ENCODE results near the gene METAP1D.

Gene METAP1D

GRCh38 chr2:171986778-171987177, 13.0 kb upstream of the METAP1D start:
- TF ChIP-seq POLR2AphosphoS5 (IDR thresholded peaks at IDR 0.05; ENCODE audit: low read depth) (no peak), SPI1 (IDR thresholded peaks at IDR 0.05; ENCODE audit: borderline replicate concordance, low read depth) (no peak), GABPA (IDR thresholded peaks at IDR 0.05; ENCODE audit: low read depth) (no peak), CTCF (IDR thresholded peaks at IDR 0.05; ENCODE audit: insufficient read depth, low read length) (no peak), REST (IDR thresholded peaks at IDR 0.05; ENCODE audit: insufficient replicate concordance, low read depth) (no peak)
- H3K27ac ChIP-seq (replicated peaks): no peak overlapping the region
- DNase-seq (ENCODE audit: low read depth in 1 of 2, low spot score in 1 of 2): no peak
- no peak overlapping the region for H3K4me3 ChIP-seq (replicated peaks; ENCODE audit: insufficient read depth, low read length)
- no peaks in the 10 kb centered on the region for H3K27me3 ChIP-seq (ENCODE audit: insufficient read depth, poor library complexity, severe bottlenecking)

- H3K27ac ChIP-seq (replicated peaks): no peak overlapping the region
- no peaks in the 10 kb centered on the region for H3K27me3 ChIP-seq (ENCODE audit: insufficient read depth, poor library complexity, severe bottlenecking)
- no peak overlapping the region for H3K4me3 ChIP-seq (replicated peaks; ENCODE audit: insufficient read depth, low read length)
- DNase-seq (ENCODE audit: low read depth in 1 of 2, low spot score in 1 of 2): no peak
- TF ChIP-seq POLR2AphosphoS5 (IDR thresholded peaks at IDR 0.05; ENCODE audit: low read depth) (no peak), SPI1 (IDR thresholded peaks at IDR 0.05; ENCODE audit: borderline replicate concordance, low read depth) (no peak), GABPA (IDR thresholded peaks at IDR 0.05; ENCODE audit: low read depth) (no peak), CTCF (IDR thresholded peaks at IDR 0.05; ENCODE audit: insufficient read depth, low read length) (no peak), REST (IDR thresholded peaks at IDR 0.05; ENCODE audit: insufficient replicate concordance, low read depth) (no peak)
These were observed 8.7 kb upstream of the METAP1D start for GRCh38 chr2:171991027-171991426.

- TF ChIP-seq GABPA (IDR thresholded peaks at IDR 0.05; ENCODE audit: low read depth) (no peak), SPI1 (IDR thresholded peaks at IDR 0.05; ENCODE audit: borderline replicate concordance, low read depth) (no peak), REST (IDR thresholded peaks at IDR 0.05; ENCODE audit: insufficient replicate concordance, low read depth) (no peak), POLR2AphosphoS5 (IDR thresholded peaks at IDR 0.05; ENCODE audit: low read depth) (no peak), CTCF (IDR thresholded peaks at IDR 0.05; ENCODE audit: insufficient read depth, low read length) (no peak)
- no peak for DNase-seq (ENCODE audit: low read depth in 1 of 2, low spot score in 1 of 2)
- Histone ChIP-seq H3K27ac (replicated peaks) (no peak overlapping the region), H3K27me3 (ENCODE audit: insufficient read depth, poor library complexity, severe bottlenecking) (no peaks in the 10 kb centered on the region), H3K4me3 (replicated peaks; ENCODE audit: insufficient read depth, low read length) (no peak overlapping the region)
These were observed 4.2 kb upstream of the METAP1D start for GRCh38 chr2:171995586-171995985.

All from HL-60 (cell line).